Smooth muscle cell (in vitro differentiated cells): ENCODE measurements around the gene HSPB3. TPM values are rescaled to one million over a fixed set of nuclear protein-coding genes. Genes with fewer than 3 reads are reported as not detected.
"Not testable (repeated sequence)": the region's sequence is repeated elsewhere in the genome, so short reads cannot be mapped to it uniquely, and the experiment has no call there.

Source experiments
- DNase-seq: peaks from one replicate; lab custom pipeline; 2025; ENCODE audit not compliant: unreplicated experiment; lab: John Stamatoyannopoulos, UW
- H2AFZ ChIP-seq: fragments of 200-600 bp; sonication (generic); 2 replicates; pipeline ENCODE4 v1.6.0; 2016; ENCODE audit warnings: antibody characterized with exemption, low read depth, mild to moderate bottlenecking
- H3F3A ChIP-seq: fragments of 200-600 bp; sonication (generic); 2 replicates; pipeline ENCODE4 v1.6.0; 2017; ENCODE audit warnings: antibody characterized with exemption, low read depth
- H3K27ac ChIP-seq: fragments of 200-600 bp; sonication (generic); 2 replicates; pipeline ENCODE4 v1.5.1; 2016; ENCODE audit warnings: low read depth, mild to moderate bottlenecking
- H3K27me3 ChIP-seq: fragments of 200-600 bp; sonication (generic); 2 replicates; pipeline ENCODE4 v1.6.1; 2016; ENCODE audit warnings: low read depth, mild to moderate bottlenecking
- H3K36me3 ChIP-seq: fragments of 200-600 bp; sonication (generic); 2 replicates; pipeline ENCODE4 v1.5.1; 2016; ENCODE audit warnings: low read depth
- H3K4me1 ChIP-seq: fragments of 200-600 bp; sonication (generic); 2 replicates; pipeline ENCODE4 v1.5.1; 2016; ENCODE audit warnings: low read depth
- H3K4me2 ChIP-seq: fragments of 200-600 bp; sonication (generic); 2 replicates; pipeline ENCODE4 v1.6.0; 2016; ENCODE audit warnings: mild to moderate bottlenecking
- H3K4me3 ChIP-seq: fragments of 200-600 bp; sonication (generic); 2 replicates; pipeline ENCODE4 v1.5.1; 2016; ENCODE audit warnings: mild to moderate bottlenecking
- H3K79me2 ChIP-seq: fragments of 200-600 bp; sonication (generic); 2 replicates; pipeline ENCODE4 v1.6.0; 2016; ENCODE audit warnings: low read depth, mild to moderate bottlenecking
- H3K9ac ChIP-seq: fragments of 200-600 bp; sonication (generic); 2 replicates; pipeline ENCODE4 v1.6.0; 2016; ENCODE audit warnings: low read depth
- H3K9me3 ChIP-seq: fragments of 200-600 bp; sonication (generic); replicated peaks from 2 replicates; pipeline ENCODE4 v1.5.1; 2016; ENCODE audit warnings: low read depth
- H4K20me1 ChIP-seq: fragments of 200-600 bp; sonication (generic); 2 replicates; pipeline ENCODE4 v1.6.0; 2016; ENCODE audit warnings: low read depth
- CTCF ChIP-seq: fragments of 200-600 bp; sonication (generic); IDR thresholded peaks from 2 replicates; pipeline ENCODE4 v1.5.1; 2017; ENCODE audit warnings: borderline replicate concordance, mild to moderate bottlenecking, antibody characterized with exemption; ENCODE audit not compliant: insufficient read depth, poor library complexity, severe bottlenecking
- WGBS: methylation state at CpG from one replicate; pipeline ENCODE4 v1.1.7; 2016; ENCODE audit warnings: low lambda C conversion rate; 5-methylcytosine and 5-hydroxymethylcytosine counted together
- polyA plus RNA-seq: library from polyadenylated mRNA; unstranded; fragments of >200 nt; fragmentation: Nextera tagmentation; extraction: Ambion mirVana; gene quantifications from 2 replicates; pipeline ENCODE4 v1.2.1, GENCODE V29; 2016
- total RNA-seq: library from RNA; depleted of rRNA; stranded (reverse); fragments of >200 nt; gene quantifications from 2 replicates; pipeline ENCODE4 v1.2.3, GENCODE V29; 2014

Gene HSPB3
- total and polyA plus RNA-seq, 2 experiments from 2014 or later: 1.5 to 5.5 TPM

GRCh38 chr5:54421976-54422375 is 33.5 kb upstream of the HSPB3 start:
- Histone ChIP-seq H3K27me3 (no peaks in the 10 kb centered on the region), H3K36me3 (no peaks in the 10 kb centered on the region), H3K9me3 (no peaks in the 10 kb centered on the region), H3K4me1 (no peaks in the 10 kb centered on the region), H3K9ac (no peak overlapping the region), H4K20me1 (no peaks in the 10 kb centered on the region), H3K4me3 (no peak overlapping the region), H3K27ac (no peak overlapping the region), H3K79me2 (no peaks in the 10 kb centered on the region), H3K4me2 (no peak overlapping the region), H2AFZ (no peak overlapping the region), H3F3A (no peaks in the 10 kb centered on the region)
- DNase-seq: no peak
- 72% methylated on average over 3 of the region's 3 CpGs for WGBS
- TF ChIP-seq CTCF: no peak

GRCh38 chr5:54425258-54425657 is 30.2 kb upstream of the HSPB3 start:
- no peaks in the 10 kb centered on the region for H3K27me3 ChIP-seq
- H3K9me3 ChIP-seq: no peaks in the 10 kb centered on the region
- H3K79me2 ChIP-seq: no peaks in the 10 kb centered on the region
- no peak overlapping the region for H3K4me3 ChIP-seq
- H2AFZ ChIP-seq: no peak overlapping the region
- no peaks in the 10 kb centered on the region for H4K20me1 ChIP-seq
- DNase-seq: no peak
- no peaks in the 10 kb centered on the region for H3K4me1 ChIP-seq
- no peak overlapping the region for H3K9ac ChIP-seq
- 86% methylated on average over 2 of the region's 2 CpGs for WGBS
- no peaks in the 10 kb centered on the region for H3F3A ChIP-seq
- H3K36me3 ChIP-seq: no peaks in the 10 kb centered on the region
- H3K4me2 ChIP-seq: no peak overlapping the region
- TF ChIP-seq CTCF: no peak
- no peak overlapping the region for H3K27ac ChIP-seq

DNA sequence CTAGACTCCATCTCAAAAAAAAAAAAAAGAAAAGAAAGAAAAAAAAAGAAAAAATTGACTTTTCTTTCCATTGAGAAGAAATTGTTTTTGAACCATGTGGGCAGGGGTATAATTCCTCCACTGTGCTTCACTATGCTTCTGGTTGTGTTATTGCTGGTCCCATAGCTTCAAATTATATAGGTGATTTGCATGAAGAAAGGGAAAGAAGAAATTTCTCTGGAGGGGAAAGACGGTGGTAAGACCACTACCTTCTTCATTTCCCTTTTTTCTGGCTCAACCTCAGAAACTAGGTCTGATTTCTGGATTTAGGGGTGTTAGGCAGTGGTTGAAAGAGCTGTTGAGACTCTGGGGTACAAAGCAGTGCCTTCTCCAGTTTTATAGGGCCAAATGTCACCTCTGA is 29.3 kb upstream of the HSPB3 start:
- no peaks in the 10 kb centered on the region for H4K20me1 ChIP-seq
- H3K27me3 ChIP-seq: no peaks in the 10 kb centered on the region
- WGBS: 94% methylated on average over 1 of the region's 1 CpG
- H3K36me3 ChIP-seq: no peaks in the 10 kb centered on the region
- H3K9me3 ChIP-seq: no peaks in the 10 kb centered on the region
- H3K4me1 ChIP-seq: no peaks in the 10 kb centered on the region
- no peaks in the 10 kb centered on the region for H3F3A ChIP-seq
- no peak overlapping the region for H3K4me2 ChIP-seq
- no peak overlapping the region for H3K4me3 ChIP-seq
- no peak overlapping the region for H3K27ac ChIP-seq
- TF ChIP-seq CTCF: no peak
- H3K79me2 ChIP-seq: no peaks in the 10 kb centered on the region
- H2AFZ ChIP-seq: no peak overlapping the region
- no peak overlapping the region for H3K9ac ChIP-seq
- DNase-seq: no peak

DNA sequence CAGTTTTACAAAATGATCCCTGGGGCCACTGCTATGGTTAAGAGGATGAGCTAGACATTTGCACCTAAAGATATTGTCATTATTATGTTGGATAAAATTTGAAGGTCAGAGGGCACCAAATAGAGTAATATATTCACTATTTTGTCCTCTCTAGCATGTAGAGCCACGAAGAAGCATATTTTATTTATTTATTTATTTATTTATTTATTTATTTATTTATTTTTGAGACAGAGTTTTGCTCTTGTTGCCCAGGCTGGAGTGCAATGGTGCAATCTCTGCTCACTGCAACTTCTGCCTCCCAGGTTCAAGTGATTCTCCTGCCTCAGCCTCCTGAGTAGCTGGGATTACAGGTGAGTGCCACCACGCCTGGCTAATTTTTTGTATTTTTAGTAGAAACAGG is 20.8 kb upstream of the HSPB3 start:
- not testable (repeated sequence) for H3K36me3 ChIP-seq, H3K9me3 ChIP-seq, DNase-seq, H3K27ac ChIP-seq, H3K9ac ChIP-seq, H4K20me1 ChIP-seq, H3F3A ChIP-seq, H3K79me2 ChIP-seq, H3K4me1 ChIP-seq, H3K4me2 ChIP-seq, H2AFZ ChIP-seq, H3K27me3 ChIP-seq, H3K4me3 ChIP-seq
- 98% methylated on average over 2 of the region's 2 CpGs for WGBS
